Astrocyte of the cerebellum (primary cell): ENCODE measurements around the gene EPHB2.

ENCODE experiments used
- DNase-seq: peaks from one replicate; pipeline ENCODE4 v3.0.0-alpha.2; 2011; ENCODE audit warnings: low read depth
- H3K4me3 ChIP-seq: 2 replicates; pipeline ENCODE4 v1.5.1; 2011; ENCODE audit warnings: mild to moderate bottlenecking, low read depth, low read length, moderate library complexity
- CTCF ChIP-seq: IDR thresholded peaks from 2 replicates; pipeline ENCODE4 v1.5.1; 2012; ENCODE audit warnings: low read length, low read depth, moderate library complexity, mild to moderate bottlenecking; ENCODE audit errors: missing control alignments
- in situ Hi-C: cut with HindIII; loops from 2 replicates; pipeline ENCODE4 v1.10.0; 2017; ENCODE audit warnings: low sequenced_read_pairs

The EPHB2 gene

GRCh38 chr1:22910286-22910685 lies 199.6 kb downstream of the EPHB2 start:
- TF ChIP-seq CTCF: no peak
- in situ Hi-C loops: no loop called here

GRCh38 chr1:22910986-22911651 lies 200.5 kb downstream of the EPHB2 start:
- H3K4me3 ChIP-seq: no peak overlapping the region
- no peak for TF ChIP-seq CTCF
- DNase-seq: no peak
- in situ Hi-C loops: no loop called here

More at GRCh38 chr1:22910286-22910685, 199.6 kb downstream of the EPHB2 start:
- no peak for DNase-seq
- no peak overlapping the region for H3K4me3 ChIP-seq

GRCh38 chr1:22912311-22912710 lies 201.7 kb downstream of the EPHB2 start:
- no peak for DNase-seq
- no peak for TF ChIP-seq CTCF
- no peak overlapping the region for H3K4me3 ChIP-seq
- in situ Hi-C loops: no loop called here

- no peak for DNase-seq
- H3K4me3 ChIP-seq: no peak overlapping the region
- no peak for TF ChIP-seq CTCF
- in situ Hi-C loops: no loop called here
Observed at GRCh38 chr1:22913421-22914141, 202.9 kb downstream of the EPHB2 start.

- in situ Hi-C loops: no loop called here
- no peak overlapping the region for H3K4me3 ChIP-seq
- DNase-seq: no peak
- TF ChIP-seq CTCF: no peak
Observed at GRCh38 chr1:22914156-22914555, 203.5 kb downstream of the EPHB2 start.

GRCh38 chr1:22914633-22915217 lies 204.1 kb downstream of the EPHB2 start:
- in situ Hi-C loops: no loop called here
- no peak overlapping the region for H3K4me3 ChIP-seq
- DNase-seq: no peak
- no peak for TF ChIP-seq CTCF
